HUES6 (cell line): Measurements from ENCODE around the gene DSCAM.

Experiments
- H3K27ac ChIP-seq: 2 replicates; pipeline ENCODE4 v1.7.0; 2013; ENCODE audit warnings: low read depth, mild to moderate bottlenecking, low read length, inconsistent platforms
- H3K27me3 ChIP-seq: 2 replicates; pipeline ENCODE4 v1.6.1; 2013; ENCODE audit warnings: low read length; ENCODE audit not compliant: control insufficient read depth, insufficient read depth
- H3K36me3 ChIP-seq: 2 replicates; pipeline ENCODE4 v1.6.1; 2013; ENCODE audit warnings: low read length; ENCODE audit not compliant: control insufficient read depth, insufficient read depth
- H3K4me1 ChIP-seq: 2 replicates; pipeline ENCODE4 v1.6.1; 2013; ENCODE audit warnings: low read length; ENCODE audit not compliant: control insufficient read depth, insufficient read depth
- H3K4me3 ChIP-seq: 2 replicates; pipeline ENCODE4 v1.5.1; 2013; ENCODE audit warnings: low read depth, low read length
- H3K9ac ChIP-seq: one replicate; pipeline ENCODE4 v1.6.1; 2013; ENCODE audit warnings: mild to moderate bottlenecking, low read length
- H3K9me3 ChIP-seq: 2 replicates; pipeline ENCODE4 v1.6.1; 2013; ENCODE audit warnings: low read depth, low read length; ENCODE audit not compliant: control insufficient read depth, insufficient read depth

Gene DSCAM

GRCh38 chr21:39969691-39970364 is 877.1 kb downstream of the DSCAM start:
- H3K27me3 ChIP-seq, result peaks cover 4% of the 10 kb centered on the region; the same call in 1 of the 2 replicates
- H3K4me1 ChIP-seq, result no peaks in the 10 kb centered on the region
- no peak overlapping the region for H3K9ac ChIP-seq
- no peak overlapping the region for H3K27ac ChIP-seq
- no peaks in the 10 kb centered on the region for H3K36me3 ChIP-seq
- H3K9me3 ChIP-seq, result peaks cover 8% of the 10 kb centered on the region
- no peak overlapping the region for H3K4me3 ChIP-seq

GRCh38 chr21:39968010-39968409 is 878.9 kb downstream of the DSCAM start:
- peaks cover 8% of the 10 kb centered on the region for H3K9me3 ChIP-seq
- H3K27ac ChIP-seq, result no peak overlapping the region
- H3K4me1 ChIP-seq, result no peaks in the 10 kb centered on the region
- no peaks in the 10 kb centered on the region for H3K36me3 ChIP-seq
- H3K4me3 ChIP-seq, result no peak overlapping the region
- no peaks in the 10 kb centered on the region for H3K27me3 ChIP-seq
- H3K9ac ChIP-seq, result no peak overlapping the region

GRCh38 chr21:39966786-39967185 is 880.2 kb downstream of the DSCAM start:
- Histone ChIP-seq H3K4me1 (no peaks in the 10 kb centered on the region), H3K9me3 (peaks cover 8% of the 10 kb centered on the region), H3K9ac (no peak overlapping the region), H3K27ac (no peak overlapping the region), H3K36me3 (no peaks in the 10 kb centered on the region), H3K27me3 (no peaks in the 10 kb centered on the region), H3K4me3 (no peak overlapping the region)

GRCh38 chr21:39965026-39965425 is 881.9 kb downstream of the DSCAM start:
- H3K27me3 ChIP-seq, result no peaks in the 10 kb centered on the region
- no peak overlapping the region for H3K4me3 ChIP-seq
- H3K36me3 ChIP-seq, result no peaks in the 10 kb centered on the region
- no peaks in the 10 kb centered on the region for H3K4me1 ChIP-seq
- H3K27ac ChIP-seq, result no peak overlapping the region
- H3K9me3 ChIP-seq, result peaks cover 16% of the 10 kb centered on the region
- no peak overlapping the region for H3K9ac ChIP-seq

- H3K27ac ChIP-seq, result no peak overlapping the region
- H3K36me3 ChIP-seq, result no peaks in the 10 kb centered on the region
- H3K4me1 ChIP-seq, result no peaks in the 10 kb centered on the region
- H3K9ac ChIP-seq, result no peak overlapping the region
- H3K9me3 ChIP-seq, result peaks cover 17% of the 10 kb centered on the region
- H3K4me3 ChIP-seq, result no peak overlapping the region
- H3K27me3 ChIP-seq, result no peaks in the 10 kb centered on the region
Measured at GRCh38 chr21:39961251-39961650, 885.7 kb downstream of the DSCAM start.
